GM18520 (cell line): Measurements from ENCODE around the gene IL36B.

Source experiments
- ATAC-seq: cut with Tn5 transposase; IDR thresholded peaks from one replicate; pipeline ENCODE4 v1.9.1; 2021; ENCODE audit not compliant: unreplicated experiment

IL36B gene

GRCh38 chr2:113056521-113056920 is 3.9 kb upstream of the IL36B start:
- ATAC-seq: no peak

GRCh38 chr2:113054066-113054465 is 1.4 kb upstream of the IL36B start:
- ATAC-seq: no peak

- ATAC-seq: no peak
Measured at GRCh38 chr2:113053666-113054065, 999 bp upstream of the IL36B start.

- ATAC-seq: no peak
Measured at GRCh38 chr2:113050921-113051895, 1.5 kb downstream of the IL36B start.

GRCh38 chr2:113046465-113046864 is 6.2 kb downstream of the IL36B start:
- ATAC-seq: no peak

- no peak for ATAC-seq
Measured at GRCh38 chr2:113041871-113042270, 10.8 kb downstream of the IL36B start.

GRCh38 chr2:113039719-113040118 is 12.9 kb downstream of the IL36B start:
- ATAC-seq: no peak

- ATAC-seq: no peak
Measured at GRCh38 chr2:113039158-113039557, 13.5 kb downstream of the IL36B start.

GRCh38 chr2:113038291-113038690 is 14.4 kb downstream of the IL36B start:
- ATAC-seq: no peak

- no peak for ATAC-seq
Measured at GRCh38 chr2:113036763-113037162, 15.9 kb downstream of the IL36B start.

GRCh38 chr2:113034016-113034415 is 18.7 kb downstream of the IL36B start:
- ATAC-seq: no peak

- ATAC-seq: no peak
Measured at GRCh38 chr2:113032737-113033136, 19.9 kb downstream of the IL36B start.

GRCh38 chr2:113028112-113028511 is 24.6 kb downstream of the IL36B start:
- no peak for ATAC-seq

GRCh38 chr2:113027691-113028090 is 25.0 kb downstream of the IL36B start:
- no peak for ATAC-seq

- no peak for ATAC-seq
Measured at GRCh38 chr2:113025737-113026136, 26.9 kb downstream of the IL36B start.

GRCh38 chr2:113024764-113025163 is 27.9 kb downstream of the IL36B start:
- no peak for ATAC-seq

- ATAC-seq: no peak
Measured at GRCh38 chr2:113021312-113021711, 31.4 kb downstream of the IL36B start.

- ATAC-seq: no peak
Measured at GRCh38 chr2:113018509-113018908, 34.2 kb downstream of the IL36B start.

GRCh38 chr2:113015655-113016054 is 37.0 kb downstream of the IL36B start:
- no peak for ATAC-seq

GRCh38 chr2:113015042-113015441 is 37.6 kb downstream of the IL36B start:
- ATAC-seq: no peak

- no peak for ATAC-seq
Measured at GRCh38 chr2:113014067-113014466, 38.6 kb downstream of the IL36B start.

GRCh38 chr2:113013336-113013661 is 39.4 kb downstream of the IL36B start:
- no peak for ATAC-seq
